Left lung (tissue), 10 donors: ENCODE data around the gene CELF5. TPM values are rescaled to one million over a fixed set of nuclear protein-coding genes. Genes with fewer than 3 reads are reported as not detected.
"Not testable (repeated sequence)": the region's sequence is repeated elsewhere in the genome, so short reads cannot be mapped to it uniquely, and the experiment has no call there.

Experiments used
- ATAC-seq: fragments of 200-7000 bp; cut with Tn5 transposase; one replicate; pipeline ENCODE4 v1.9.1; 2020; ENCODE audit warnings: moderate library complexity
- DNase-seq, 4 donors: peaks; one replicate each; pipeline ENCODE4 v3.0.0-alpha.2; 2013 to 2020
- H3K27ac ChIP-seq, 2 donors: fragments of 200-600 bp; sonication (generic) in 1 of 2; one replicate each; pipeline versions ENCODE4 v1.5.0 to v1.8.0; 2020 to 2021
- H3K27me3 ChIP-seq, 2 donors: fragments of 200-600 bp; sonication (generic) in 1 of 2; one replicate each; pipeline versions ENCODE4 v1.5.0 to v1.8.0; 2020 to 2021
- H3K36me3 ChIP-seq, 2 donors: fragments of 200-600 bp; sonication (generic) in 1 of 2; one replicate each; pipeline versions ENCODE4 v1.5.0 to v1.8.0; 2020 to 2021
- H3K4me1 ChIP-seq, 2 donors: fragments of 200-600 bp; one replicate each; pipeline ENCODE4 v1.8.0; 2021
- H3K4me3 ChIP-seq, 2 donors: fragments of 200-600 bp; sonication (generic) in 1 of 2; one replicate each; pipeline versions ENCODE4 v1.5.0 to v1.8.0; 2020 to 2021; ENCODE audit warnings: mild to moderate bottlenecking in 1 of 2
- H3K9me3 ChIP-seq, 2 donors: fragments of 200-600 bp; sonication (generic) in 1 of 2; one replicate each; pipeline versions ENCODE4 v1.5.0 to v1.8.0; 2020 to 2021
- intact Hi-C, 2 donors: fragments of 100-400 bp; cut with DNase I; formaldehyde crosslinking; loops; one replicate each; pipeline versions ENCODE4 v1.11.2 to v1.14.2; 2022
- polyA plus RNA-seq, 6 donors: library from polyadenylated mRNA; unstranded; fragments of 120-200 nt; gene quantifications; one replicate each; pipeline ENCODE4 v1.2.1, GENCODE V29; 2013; ENCODE audit not compliant: insufficient read length in 6 of 6
- total RNA-seq, 2 donors: library from RNA; stranded (reverse); fragmentation: NEBNext Ultra II Directional; extraction: Animal tissue kit (Norgen Biotek cat#: 25700); gene quantifications; one replicate each; pipeline ENCODE4 v1.2.1, GENCODE V29; 2021
- TF ChIP-seq, protein P1 (sequence below), 2 donors: fragments of 200-600 bp; sonication (generic) in 1 of 2; IDR thresholded peaks; one replicate each; pipeline versions ENCODE4 v1.5.0 to v1.8.0; 2021; ENCODE audit warnings: antibody characterized with exemption in 2 of 2
- donor health status: DM: no; HTN: yes; CAD: no.
- donor health status: DM: no; HTN: no; CAD: no.

The CELF5 gene
- total and polyA plus RNA-seq, 8 donors, result 0.38 to 3.9 (median 2.2) TPM; not detected in 1

DNA sequence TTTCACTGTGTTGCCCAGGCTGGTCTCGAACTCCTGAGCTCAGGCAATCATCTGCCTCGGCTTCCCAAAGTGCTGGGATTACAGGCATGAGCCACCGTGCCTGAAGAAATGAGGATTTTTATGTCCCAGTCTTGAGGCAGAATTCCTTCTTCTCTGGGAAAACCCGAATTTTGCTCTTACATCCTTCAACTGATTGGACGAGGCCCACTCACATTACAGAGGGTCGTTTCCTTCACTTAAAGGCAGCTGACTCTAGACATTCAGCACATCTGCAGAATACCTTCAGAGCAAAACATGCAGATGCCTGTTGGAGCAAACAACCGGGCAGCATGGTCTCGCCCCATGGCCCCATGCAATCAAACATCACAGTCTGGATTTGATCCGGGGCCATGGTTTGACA lies 105.6 kb downstream of the CELF5 start:
- ATAC-seq, result no peak
- intact Hi-C loops, result no loop called here

DNA sequence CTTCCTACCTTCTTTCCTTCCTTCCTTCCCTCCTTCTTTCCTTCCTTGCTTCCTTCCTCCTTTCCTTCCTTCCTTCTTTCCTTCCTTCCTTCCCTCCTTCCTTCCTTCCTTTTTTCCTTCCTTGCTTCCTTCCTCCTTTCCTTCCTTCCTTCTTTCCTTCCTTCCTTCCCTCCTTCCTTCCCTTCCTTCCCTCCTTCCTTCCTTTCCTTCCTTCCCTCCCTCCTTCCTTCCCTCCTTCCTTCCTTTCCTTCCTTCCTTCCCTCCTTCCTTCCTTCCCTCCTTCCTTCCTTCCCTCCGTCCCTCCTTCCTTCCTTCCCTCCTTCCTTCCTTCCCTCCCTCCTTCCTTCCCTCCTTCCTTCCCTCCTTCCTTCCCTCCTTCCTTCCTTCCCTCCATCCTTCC lies 107.8 kb downstream of the CELF5 start:
- H3K27ac ChIP-seq, H3K27me3 ChIP-seq, DNase-seq, H3K9me3 ChIP-seq, intact Hi-C loops, H3K36me3 ChIP-seq, H3K4me3 ChIP-seq, ATAC-seq: not testable (repeated sequence)
- peaks cover 20 to 27% of the 10 kb centered on the region in 2 donors for H3K4me1 ChIP-seq

More for the DNA sequence above, 105.6 kb downstream of the CELF5 start:
- Histone ChIP-seq H3K4me1 (peaks cover 0 to 10% of the 10 kb centered on the region in 2 donors), H3K36me3 (no peaks in the 10 kb centered on the region), H3K9me3 (no peaks in the 10 kb centered on the region), H3K4me3 (no peak overlapping the region), H3K27ac (no peak overlapping the region), H3K27me3 (no peaks in the 10 kb centered on the region)
- no peak for DNase-seq
- TF ChIP-seq, protein P1, sequence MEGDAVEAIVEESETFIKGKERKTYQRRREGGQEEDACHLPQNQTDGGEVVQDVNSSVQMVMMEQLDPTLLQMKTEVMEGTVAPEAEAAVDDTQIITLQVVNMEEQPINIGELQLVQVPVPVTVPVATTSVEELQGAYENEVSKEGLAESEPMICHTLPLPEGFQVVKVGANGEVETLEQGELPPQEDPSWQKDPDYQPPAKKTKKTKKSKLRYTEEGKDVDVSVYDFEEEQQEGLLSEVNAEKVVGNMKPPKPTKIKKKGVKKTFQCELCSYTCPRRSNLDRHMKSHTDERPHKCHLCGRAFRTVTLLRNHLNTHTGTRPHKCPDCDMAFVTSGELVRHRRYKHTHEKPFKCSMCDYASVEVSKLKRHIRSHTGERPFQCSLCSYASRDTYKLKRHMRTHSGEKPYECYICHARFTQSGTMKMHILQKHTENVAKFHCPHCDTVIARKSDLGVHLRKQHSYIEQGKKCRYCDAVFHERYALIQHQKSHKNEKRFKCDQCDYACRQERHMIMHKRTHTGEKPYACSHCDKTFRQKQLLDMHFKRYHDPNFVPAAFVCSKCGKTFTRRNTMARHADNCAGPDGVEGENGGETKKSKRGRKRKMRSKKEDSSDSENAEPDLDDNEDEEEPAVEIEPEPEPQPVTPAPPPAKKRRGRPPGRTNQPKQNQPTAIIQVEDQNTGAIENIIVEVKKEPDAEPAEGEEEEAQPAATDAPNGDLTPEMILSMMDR (IDR thresholded peaks at IDR 0.05), result no peak

DNA sequence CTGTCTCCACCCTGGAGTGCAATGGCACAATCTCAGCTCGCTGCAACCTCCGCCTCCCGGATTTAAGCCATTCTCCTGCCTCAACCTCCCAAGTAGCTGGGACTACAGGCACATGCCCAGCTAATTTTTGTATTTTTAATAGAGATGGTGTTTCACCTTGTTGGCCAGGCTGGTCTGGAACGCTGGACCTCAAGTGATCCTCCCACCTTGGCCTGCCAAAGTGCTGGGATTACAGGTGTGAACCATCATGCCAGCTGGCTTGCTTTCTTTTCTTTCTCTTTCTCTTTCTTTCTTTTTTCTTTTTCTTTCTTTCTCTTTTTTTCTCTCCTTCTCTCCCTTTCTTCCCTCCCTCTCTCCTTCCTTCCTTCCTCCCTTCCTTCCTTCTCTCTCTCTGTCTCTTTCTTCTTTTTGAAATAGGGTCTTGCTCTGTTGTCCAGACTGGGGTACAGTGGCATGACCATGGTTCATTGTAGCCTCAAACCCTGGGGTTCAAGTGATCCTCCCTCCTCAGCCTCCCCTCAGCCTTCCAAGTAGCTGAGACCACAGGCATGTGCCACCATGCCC lies 108.6 kb downstream of the CELF5 start:
- intact Hi-C loops, result no loop called here
- Histone ChIP-seq H3K4me3 (no peak overlapping the region), H3K36me3 (no peaks in the 10 kb centered on the region), H3K27ac (no peak overlapping the region), H3K4me1 (peaks cover 28 to 33% of the 10 kb centered on the region in 2 donors), H3K9me3 (no peaks in the 10 kb centered on the region), H3K27me3 (no peaks in the 10 kb centered on the region)
- no peak for DNase-seq
- TF ChIP-seq, protein P1 (IDR thresholded peaks at IDR 0.05), result no peak
- no peak for ATAC-seq

GRCh38 chr19:3333662-3334061 lies 109.2 kb downstream of the CELF5 start:
- peaks cover 32 to 38% of the 10 kb centered on the region in 2 donors for H3K4me1 ChIP-seq
- ATAC-seq (no peak), DNase-seq (no peak)
- H3K27ac ChIP-seq, result no peak overlapping the region
- intact Hi-C loops, result no loop called here
- no peak overlapping the region for H3K4me3 ChIP-seq
- H3K9me3 ChIP-seq, result no peaks in the 10 kb centered on the region
- H3K27me3 ChIP-seq, result no peaks in the 10 kb centered on the region
- TF ChIP-seq, protein P1 (IDR thresholded peaks at IDR 0.05), result no peak
- no peaks in the 10 kb centered on the region for H3K36me3 ChIP-seq

DNA sequence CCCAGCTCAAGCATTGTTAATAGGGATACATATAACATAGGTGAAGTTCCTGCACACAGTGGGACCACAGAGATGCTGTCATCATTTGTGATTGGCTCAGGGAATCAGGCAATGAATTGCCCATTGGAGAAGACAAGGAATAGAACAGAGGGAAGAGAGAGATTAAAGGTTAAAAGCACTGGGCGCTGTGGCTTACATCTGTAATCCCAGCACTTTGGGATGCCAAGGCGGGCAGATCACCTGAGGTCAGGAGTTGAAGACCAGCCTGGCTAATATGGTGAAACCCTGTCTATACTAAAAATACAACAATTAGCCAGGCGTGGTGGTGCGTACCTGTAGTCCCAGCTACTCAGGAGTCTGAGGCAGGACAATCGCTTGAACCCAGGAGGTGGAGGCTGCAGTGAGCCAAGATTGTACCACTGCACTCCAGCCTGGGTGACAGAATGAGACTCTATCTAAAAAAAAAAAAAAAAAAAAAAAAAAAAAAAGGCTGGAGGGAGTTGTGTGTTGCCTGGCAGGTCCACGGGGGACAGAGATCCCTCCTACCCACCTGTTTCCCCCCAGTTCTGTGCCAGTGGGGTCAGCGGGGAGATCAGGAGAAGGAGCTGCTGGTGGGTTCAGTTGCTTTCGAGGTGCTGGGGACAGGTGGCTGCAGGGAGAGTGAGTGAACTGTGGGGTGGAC lies 110.4 kb downstream of the CELF5 start:
- H3K36me3 ChIP-seq, H3K4me3 ChIP-seq, H3K9me3 ChIP-seq, H3K27me3 ChIP-seq, ATAC-seq, intact Hi-C loops: not testable (repeated sequence)
- peak overlapping the region in 1 of 2 donors; percentile 73 for H3K27ac ChIP-seq
- peak in 1 of 4 donors; percentile 23 for DNase-seq
- peaks cover 35 to 43% of the 10 kb centered on the region in 2 donors for H3K4me1 ChIP-seq

GRCh38 chr19:3335431-3336350 lies 111.2 kb downstream of the CELF5 start:
- Histone ChIP-seq H3K27me3 (no peaks in the 10 kb centered on the region), H3K27ac (peak overlapping the region; percentile 73 to 91), H3K4me3 (no peak overlapping the region), H3K9me3 (no peaks in the 10 kb centered on the region), H3K36me3 (no peaks in the 10 kb centered on the region), H3K4me1 (peaks cover 35 to 43% of the 10 kb centered on the region in 2 donors)
- ATAC-seq, result peak; percentile 23
- TF ChIP-seq, protein P1 (IDR thresholded peaks at IDR 0.05), result no peak
- peak in 1 of 4 donors; percentile 57 for DNase-seq
- intact Hi-C loops, result no loop called here
